GM12865 (cell line): ENCODE data around the gene COL4A4.
"Not testable (repeated sequence)": the region's sequence is repeated elsewhere in the genome, so short reads cannot be mapped to it uniquely, and the experiment has no call there.

ENCODE experiments used
- DNase-seq: peaks from one replicate; pipeline ENCODE4 v3.0.0; 2010; ENCODE audit warnings: low read depth
- H3K4me3 ChIP-seq: 2 replicates; pipeline ENCODE4 v1.5.1; 2011; ENCODE audit warnings: mild to moderate bottlenecking, low read depth, low read length, control low read depth
- CTCF ChIP-seq: IDR thresholded peaks from 2 replicates; pipeline ENCODE4 v1.5.1; 2011; ENCODE audit warnings: low read length, control low read depth, low read depth, inconsistent platforms; ENCODE audit not compliant: insufficient read depth; ENCODE audit errors: missing control alignments

COL4A4 gene

GRCh38 chr2:227183657-227184367, 19.8 kb upstream of the COL4A4 start:
- H3K4me3 ChIP-seq, result no peak overlapping the region
- TF ChIP-seq CTCF, result no peak
- DNase-seq, result no peak

- no peak for TF ChIP-seq CTCF
- no peak for DNase-seq
Measured at GRCh38 chr2:227182765-227183164, 18.8 kb upstream of the COL4A4 start.

GRCh38 chr2:227180770-227181169, 16.8 kb upstream of the COL4A4 start:
- no peak for TF ChIP-seq CTCF
- no peak for DNase-seq
- H3K4me3 ChIP-seq, result no peak overlapping the region

More at GRCh38 chr2:227182765-227183164, 18.8 kb upstream of the COL4A4 start:
- no peak overlapping the region for H3K4me3 ChIP-seq

- no peak for DNase-seq
- no peak overlapping the region for H3K4me3 ChIP-seq
- no peak for TF ChIP-seq CTCF
Measured at GRCh38 chr2:227179988-227180685, 16.1 kb upstream of the COL4A4 start.

GRCh38 chr2:227177592-227178336, 13.8 kb upstream of the COL4A4 start:
- no peak for DNase-seq
- no peak for TF ChIP-seq CTCF
- H3K4me3 ChIP-seq, result no peak overlapping the region

GRCh38 chr2:227171779-227172178, 7.8 kb upstream of the COL4A4 start:
- not testable (repeated sequence) for DNase-seq

GRCh38 chr2:227164763-227165291, 822 bp upstream of the COL4A4 start:
- DNase-seq, result peak; percentile 87
- H3K4me3 ChIP-seq, result peak overlapping the region; percentile 96
- TF ChIP-seq CTCF, result no peak

More at GRCh38 chr2:227171779-227172178, 7.8 kb upstream of the COL4A4 start:
- not testable (repeated sequence) for H3K4me3 ChIP-seq
